Stimulated activated naive CD8-positive, alpha-beta T cell treated with anti-CD3 and anti-CD28 coated beads, Interleukin-15, amount 100 ng/mL, for 72 hours (primary cell): ENCODE measurements around the gene TNFAIP8.

Experiments used
- ATAC-seq: fragments of 150-1000 bp; cut with Tn5 transposase; 2 replicates; pipeline ENCODE4 v1.10.0; 2021; ENCODE audit warnings: mild to moderate bottlenecking, moderate library complexity
- DNase-seq, 2 donors: peaks; one replicate each; pipeline ENCODE4 v3.0.0; 2021 to 2022
- H3K27ac Mint-ChIP-seq, 2 donors: one replicate each; pipeline ENCODE4 v1.8.0; 2022; ENCODE audit warnings: mild to moderate bottlenecking in 2 of 2, mixed read lengths in 2 of 2, moderate library complexity in 2 of 2
- H3K27me3 Mint-ChIP-seq: one replicate; pipeline ENCODE4 v1.8.0; 2022; ENCODE audit warnings: mixed read lengths
- H3K4me1 Mint-ChIP-seq: one replicate; pipeline ENCODE4 v1.8.0; 2022; ENCODE audit warnings: mild to moderate bottlenecking, mixed read lengths
- H3K4me3 Mint-ChIP-seq, 2 donors: one replicate each; pipeline ENCODE4 v1.8.0; 2022; ENCODE audit warnings: mild to moderate bottlenecking in 2 of 2, mixed read lengths in 2 of 2, moderate library complexity in 1 of 2
- H3K9me3 Mint-ChIP-seq, 2 donors: one replicate each; pipeline ENCODE4 v1.8.0; 2022; ENCODE audit warnings: mixed read lengths in 2 of 2

Gene TNFAIP8

GRCh38 chr5:119385536-119386128 is 29.8 kb downstream of the TNFAIP8 start:
- ATAC-seq (no peak), DNase-seq (no peak)
- Mint-ChIP-seq H3K4me1 (peaks cover 95% of the 10 kb centered on the region), H3K27me3 (no peaks in the 10 kb centered on the region), H3K27ac (peak overlapping the region; percentile 37 to 63), H3K4me3 (peak overlapping the region; percentile 30 to 50), H3K9me3 (no peaks in the 10 kb centered on the region)

DNA sequence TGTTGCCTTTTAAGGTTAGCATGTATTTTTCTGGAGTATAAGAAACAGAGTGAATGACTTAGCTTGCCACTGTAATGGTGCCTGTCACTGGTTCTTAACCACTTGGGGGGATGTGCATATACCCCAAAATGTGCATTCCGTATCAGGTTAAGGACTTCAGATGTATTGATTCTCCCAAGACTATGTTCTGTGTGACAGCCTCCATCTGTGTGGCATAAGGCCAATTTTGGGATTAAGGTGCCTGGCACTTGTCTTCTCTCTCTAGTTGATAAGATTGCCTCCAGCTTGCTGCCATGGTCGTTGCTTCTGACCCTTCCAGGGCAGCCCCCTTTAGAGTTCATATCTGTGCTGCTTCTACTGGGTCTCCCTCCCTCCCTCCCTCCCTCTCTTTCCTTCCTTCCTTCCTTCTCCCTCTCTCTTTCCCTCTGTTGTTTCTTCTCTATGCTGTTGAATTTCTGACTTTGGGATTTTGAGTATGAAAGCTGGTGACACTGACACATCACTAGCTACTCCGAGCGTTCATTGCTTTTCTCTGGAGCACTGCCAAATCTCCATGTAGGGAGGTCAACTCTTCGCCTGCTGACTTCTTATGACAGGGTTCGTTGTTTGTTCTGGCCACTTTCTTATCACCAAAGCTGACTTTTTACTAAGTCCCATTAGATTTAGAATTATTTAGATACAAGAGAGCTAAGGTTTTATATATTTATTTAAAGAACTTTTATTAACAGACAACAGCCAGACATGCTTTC is 31.0 kb downstream of the TNFAIP8 start:
- H3K9me3 Mint-ChIP-seq, result no peaks in the 10 kb centered on the region
- H3K4me1 Mint-ChIP-seq, result peaks cover 100% of the 10 kb centered on the region
- H3K4me3 Mint-ChIP-seq, result peak overlapping the region in 1 of 2 donors; percentile 52
- ATAC-seq, result no peak
- DNase-seq, result no peak
- peak overlapping the region; percentile 37 to 84 for H3K27ac Mint-ChIP-seq
- H3K27me3 Mint-ChIP-seq, result no peaks in the 10 kb centered on the region

DNA sequence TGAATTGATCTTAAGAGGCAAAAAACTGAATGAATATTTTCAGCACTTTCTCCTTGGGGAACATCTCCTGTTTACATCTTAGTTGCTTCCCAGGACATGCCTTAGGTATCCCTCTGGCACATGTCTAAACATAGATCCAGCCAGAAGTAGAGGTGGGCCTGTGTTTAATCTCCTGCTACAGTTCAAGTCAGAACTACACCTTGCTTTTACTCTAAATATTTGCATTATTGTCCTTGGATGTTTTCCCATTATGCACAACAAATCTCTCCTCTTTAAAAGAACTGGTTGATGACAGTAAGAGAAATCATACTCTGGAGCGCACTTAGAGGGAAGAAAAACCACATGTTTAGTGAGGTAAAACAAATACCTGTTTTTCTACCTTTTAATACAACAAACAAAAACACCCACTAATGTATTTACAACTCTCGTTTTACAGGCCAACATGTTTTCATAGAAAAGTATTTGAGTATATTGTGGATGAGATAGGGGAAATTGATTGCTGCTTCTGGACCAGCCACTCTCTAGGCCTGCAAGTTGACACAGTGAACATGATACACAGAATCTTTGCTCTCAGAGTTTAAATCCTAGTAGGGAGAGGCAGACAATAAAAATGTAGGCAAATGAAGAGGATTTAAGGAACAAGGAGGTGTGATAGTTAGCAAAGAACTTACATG is 32.3 kb downstream of the TNFAIP8 start:
- ATAC-seq (no peak), DNase-seq (no peak)
- Mint-ChIP-seq H3K4me1 (peaks cover 99% of the 10 kb centered on the region), H3K27ac (peak overlapping the region; percentile 15 to 42), H3K9me3 (no peaks in the 10 kb centered on the region), H3K27me3 (no peaks in the 10 kb centered on the region), H3K4me3 (peak overlapping the region in 1 of 2 donors; percentile 12)

- Mint-ChIP-seq H3K4me1 (peaks cover 99% of the 10 kb centered on the region), H3K9me3 (no peaks in the 10 kb centered on the region), H3K27me3 (no peaks in the 10 kb centered on the region), H3K4me3 (peak overlapping the region; percentile 5 to 35), H3K27ac (peak overlapping the region in 1 of 2 donors; percentile 25)
- ATAC-seq (no peak), DNase-seq (no peak)
Measured at GRCh38 chr5:119388619-119389190, 32.9 kb downstream of the TNFAIP8 start.

DNA sequence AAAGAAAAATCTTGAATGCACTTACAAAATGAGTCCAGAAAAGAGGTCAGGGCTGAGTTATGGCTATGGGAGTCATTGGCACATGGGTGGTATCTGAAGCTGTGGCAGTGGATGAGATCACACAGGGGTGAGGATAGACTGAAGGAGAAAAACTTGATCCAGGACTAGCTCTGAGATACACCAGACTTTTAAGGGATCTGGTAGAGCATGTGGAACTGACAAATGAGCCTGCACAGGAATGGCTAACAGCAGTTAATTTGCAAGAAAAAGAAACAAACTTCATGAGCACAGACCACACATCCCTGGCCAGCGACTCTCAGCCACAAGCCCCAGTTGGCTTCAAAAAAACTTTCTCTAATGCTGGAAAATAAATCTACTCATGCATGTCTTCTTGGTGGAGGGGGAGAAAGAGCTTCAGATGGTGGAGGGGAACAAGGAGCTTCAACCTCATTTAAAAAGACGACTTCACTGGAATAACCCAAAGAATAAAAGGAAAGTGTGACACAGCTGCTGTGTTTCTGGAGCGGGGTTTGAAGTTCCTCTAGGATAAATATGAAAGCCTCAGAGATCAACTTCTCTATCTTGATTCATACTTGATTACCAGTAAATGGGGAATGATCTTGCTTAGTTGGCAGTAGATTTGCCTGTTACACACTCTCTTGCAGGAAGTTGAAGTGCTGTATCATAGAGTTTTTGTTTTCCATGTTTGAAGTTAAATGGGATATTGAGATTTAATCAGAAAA is 33.6 kb downstream of the TNFAIP8 start:
- Mint-ChIP-seq H3K27me3 (no peaks in the 10 kb centered on the region), H3K9me3 (no peaks in the 10 kb centered on the region), H3K4me1 (peaks cover 99% of the 10 kb centered on the region), H3K4me3 (peak overlapping the region; percentile 5 to 35), H3K27ac (peak overlapping the region; percentile 1 to 55)
- ATAC-seq (peak; percentile 38), DNase-seq (no peak)

- DNase-seq (no peak), ATAC-seq (no peak)
- Mint-ChIP-seq H3K27me3 (no peaks in the 10 kb centered on the region), H3K27ac (no peak overlapping the region), H3K4me3 (no peak overlapping the region), H3K9me3 (no peaks in the 10 kb centered on the region), H3K4me1 (peaks cover 99% of the 10 kb centered on the region)
Measured at GRCh38 chr5:119390404-119390803, 34.6 kb downstream of the TNFAIP8 start.

GRCh38 chr5:119393201-119393691 is 37.4 kb downstream of the TNFAIP8 start:
- H3K4me3 Mint-ChIP-seq, result peak overlapping the region; percentile 3 to 63
- no peaks in the 10 kb centered on the region for H3K9me3 Mint-ChIP-seq
- DNase-seq, result no peak
- H3K27ac Mint-ChIP-seq, result peak overlapping the region in 1 of 2 donors; percentile 41
- H3K4me1 Mint-ChIP-seq, result peaks cover 96% of the 10 kb centered on the region
- ATAC-seq, result no peak
- no peaks in the 10 kb centered on the region for H3K27me3 Mint-ChIP-seq

GRCh38 chr5:119393746-119394145 is 37.9 kb downstream of the TNFAIP8 start:
- H3K27me3 Mint-ChIP-seq, result no peaks in the 10 kb centered on the region
- H3K4me3 Mint-ChIP-seq, result peak overlapping the region; percentile 41 to 63
- DNase-seq, result no peak
- no peak for ATAC-seq
- no peaks in the 10 kb centered on the region for H3K9me3 Mint-ChIP-seq
- H3K27ac Mint-ChIP-seq, result peak overlapping the region in 1 of 2 donors; percentile 41
- peaks cover 96% of the 10 kb centered on the region for H3K4me1 Mint-ChIP-seq

- H3K27me3 Mint-ChIP-seq, result no peaks in the 10 kb centered on the region
- H3K4me3 Mint-ChIP-seq, result peak overlapping the region; percentile 34 to 55
- H3K4me1 Mint-ChIP-seq, result peaks cover 95% of the 10 kb centered on the region
- no peak for DNase-seq
- H3K27ac Mint-ChIP-seq, result peak overlapping the region; percentile 82 to 88
- ATAC-seq, result peak; percentile 67
- H3K9me3 Mint-ChIP-seq, result no peaks in the 10 kb centered on the region
Measured at GRCh38 chr5:119395080-119395836, 39.4 kb downstream of the TNFAIP8 start.

DNA sequence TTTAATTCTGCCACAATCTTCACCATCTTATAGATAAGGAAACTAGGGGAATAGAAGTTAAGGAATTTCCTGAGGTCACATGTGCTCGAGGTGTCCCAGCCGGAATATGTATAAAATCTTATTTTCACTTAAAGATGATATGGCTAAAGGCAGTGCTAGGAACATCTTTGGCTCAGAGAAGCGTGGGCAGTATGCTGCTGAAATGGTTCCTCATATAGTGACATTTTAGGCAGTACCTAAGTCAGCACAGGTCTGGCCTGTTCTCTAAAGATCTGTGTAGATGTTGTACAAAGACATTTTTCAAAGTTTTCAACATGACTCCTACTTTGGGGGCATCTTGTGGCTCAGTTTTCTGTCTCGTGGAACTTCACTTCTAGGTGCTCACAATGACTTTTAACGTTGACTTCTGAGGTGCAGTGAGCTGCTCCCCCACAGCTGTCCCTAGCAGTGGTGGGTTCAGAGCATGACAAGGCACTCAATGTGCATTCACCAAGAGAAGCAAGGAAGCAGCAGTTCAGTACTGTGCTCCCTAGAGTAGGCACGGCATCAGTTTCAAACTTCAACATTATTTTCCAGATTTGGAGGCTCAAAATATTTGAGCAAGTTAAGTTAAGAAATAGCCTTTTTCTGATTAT is 40.3 kb downstream of the TNFAIP8 start:
- no peaks in the 10 kb centered on the region for H3K27me3 Mint-ChIP-seq
- DNase-seq (no peak), ATAC-seq (peak; percentile 35)
- H3K4me1 Mint-ChIP-seq, result peaks cover 88% of the 10 kb centered on the region
- H3K27ac Mint-ChIP-seq, result peak overlapping the region; percentile 82 to 94
- peak overlapping the region; percentile 34 to 55 for H3K4me3 Mint-ChIP-seq
- H3K9me3 Mint-ChIP-seq, result no peaks in the 10 kb centered on the region

DNA sequence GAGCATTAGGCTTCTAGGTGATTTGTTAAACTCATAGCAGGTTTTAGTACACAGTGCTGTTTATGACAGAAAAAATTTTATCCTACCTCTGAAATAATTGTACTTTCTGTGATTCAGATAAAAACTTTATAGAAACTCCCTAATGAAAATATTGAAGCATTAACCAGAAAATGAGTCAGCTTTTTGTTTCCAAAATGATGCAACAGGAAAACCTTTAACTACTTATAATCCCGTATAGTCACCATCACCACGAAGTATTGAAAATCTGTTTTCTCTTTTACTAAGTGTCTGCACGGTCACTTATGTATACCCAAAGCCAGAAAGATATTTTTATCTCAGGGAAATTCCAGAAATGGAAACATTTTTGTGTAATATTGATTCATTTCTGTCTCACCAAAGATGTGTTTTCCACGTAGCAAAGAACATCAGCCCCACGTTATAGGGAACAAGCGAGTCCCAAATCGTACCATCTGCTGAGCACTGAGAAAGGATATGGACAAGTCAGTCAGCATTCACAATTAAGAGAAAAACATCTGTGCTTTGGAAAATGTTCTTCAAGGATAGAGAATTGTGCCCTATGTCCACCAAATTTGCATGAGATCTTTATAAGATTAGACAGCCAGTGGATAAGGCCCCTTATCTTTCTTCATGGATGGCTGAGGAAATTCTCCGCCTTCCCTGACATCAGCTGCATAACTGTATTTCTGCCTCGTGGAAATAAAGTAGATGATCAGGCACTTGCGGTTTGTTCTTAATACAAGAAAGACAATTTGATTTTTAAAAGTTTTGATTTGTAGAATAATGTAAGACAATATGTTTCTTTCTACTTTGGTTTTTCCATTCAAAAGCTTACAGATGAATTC is 41.9 kb downstream of the TNFAIP8 start:
- Mint-ChIP-seq H3K27me3 (no peaks in the 10 kb centered on the region), H3K4me3 (peak overlapping the region; percentile 44 to 56), H3K9me3 (no peaks in the 10 kb centered on the region), H3K4me1 (peaks cover 84% of the 10 kb centered on the region), H3K27ac (peak overlapping the region; percentile 88)
- peak; percentile 88 for ATAC-seq
- peak in 1 of 2 donors; percentile 28 for DNase-seq

DNA sequence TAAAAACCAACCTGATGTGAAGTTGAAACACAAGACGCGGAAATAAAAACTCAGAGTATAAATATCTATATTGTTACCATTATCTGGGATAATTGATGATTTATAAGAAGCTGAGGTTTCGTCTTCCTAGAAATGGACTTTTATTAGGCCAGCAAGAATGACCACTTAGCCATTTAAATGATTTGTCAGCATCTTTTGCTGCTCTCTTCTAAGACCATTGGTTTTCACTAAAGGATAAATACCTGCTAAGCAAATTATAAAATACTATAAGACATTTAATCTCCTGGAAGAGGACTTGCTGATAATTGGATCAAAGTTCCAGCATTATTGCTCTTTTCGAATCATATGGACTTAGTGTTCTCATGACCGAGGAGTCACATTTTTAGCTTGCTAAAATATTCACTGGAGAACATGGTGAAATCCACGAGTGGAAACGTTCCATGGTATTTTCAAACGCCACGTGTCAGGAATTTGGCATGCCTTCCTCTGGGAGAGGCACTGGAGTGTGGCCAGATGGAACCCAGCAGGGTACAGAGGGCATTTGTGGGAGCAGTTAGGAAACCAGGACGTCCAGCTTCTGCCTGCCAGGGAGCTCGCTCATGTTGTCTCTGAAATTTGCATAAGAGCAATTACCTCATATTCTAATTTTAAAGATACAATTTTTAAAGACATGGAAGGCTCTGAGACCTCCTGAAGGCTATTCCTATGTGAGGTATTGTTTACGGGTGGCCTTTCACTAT is 43.1 kb downstream of the TNFAIP8 start:
- no peak for DNase-seq
- no peak for ATAC-seq

DNA sequence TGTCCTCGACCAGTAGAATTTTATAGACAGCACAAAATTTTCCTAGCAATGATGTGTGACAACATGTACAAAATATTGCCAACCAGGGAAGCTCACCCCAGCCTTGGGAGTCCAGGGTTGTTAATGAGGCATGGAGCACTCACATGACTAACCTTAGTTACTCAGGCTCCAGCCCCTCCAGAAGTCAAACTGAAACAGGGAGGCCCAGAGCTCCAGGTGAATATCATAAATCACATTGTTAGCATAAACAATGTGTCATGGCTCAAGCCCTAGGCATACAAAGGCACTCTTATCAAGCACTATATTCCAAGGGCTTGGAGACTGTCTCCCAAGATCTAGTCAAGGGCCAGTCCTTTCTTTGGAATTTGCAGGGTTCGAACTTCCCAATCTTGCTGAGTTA is 44.4 kb downstream of the TNFAIP8 start:
- Mint-ChIP-seq H3K4me1 (peaks cover 75% of the 10 kb centered on the region), H3K9me3 (no peaks in the 10 kb centered on the region), H3K4me3 (peak overlapping the region in 1 of 2 donors; percentile 6), H3K27me3 (no peaks in the 10 kb centered on the region), H3K27ac (peak overlapping the region in 1 of 2 donors; percentile 84)
- ATAC-seq, result peak; percentile 39
- no peak for DNase-seq

More for the DNA sequence above, 43.1 kb downstream of the TNFAIP8 start:
- Mint-ChIP-seq H3K9me3 (no peaks in the 10 kb centered on the region), H3K27me3 (no peaks in the 10 kb centered on the region), H3K27ac (peak overlapping the region; percentile 85 to 88), H3K4me1 (peaks cover 78% of the 10 kb centered on the region), H3K4me3 (peak overlapping the region in 1 of 2 donors; percentile 26)
